HepG2 (cell line): ENCODE results near the gene TLX3.

Source experiments
- HDAC6 ChIP-seq: fragments of 200-600 bp; sonication (generic); IDR thresholded peaks from 2 replicates; pipeline ENCODE4 v1.7.0; 2017; ENCODE audit warnings: mild to moderate bottlenecking, antibody characterized with exemption, low read length, low read depth
- MBNL3 ChIP-seq: fragments of 250-450 bp; sonication (Bioruptor Pico); conservative IDR thresholded peaks from 2 replicates; pipeline ENCODE4 v1.8.0; 2022; ENCODE audit warnings: mild to moderate bottlenecking, inconsistent platforms
- SMAD3 ChIP-seq: sonication (generic); formaldehyde crosslinking; IDR thresholded peaks from 2 replicates; pipeline ENCODE4 v1.4.0; 2020; ENCODE audit warnings: missing genetic modification reagents
- ZNF232 ChIP-seq: sonication (generic); formaldehyde crosslinking; IDR thresholded peaks from 2 replicates; pipeline ENCODE4 v1.4.0; 2020; ENCODE audit warnings: missing genetic modification reagents, borderline replicate concordance
- TF ChIP-seq, protein P1 (sequence below): sonication (generic); formaldehyde crosslinking; IDR thresholded peaks from 2 replicates; pipeline ENCODE4 v1.5.0; 2020; ENCODE audit warnings: mild to moderate bottlenecking, missing genetic modification reagents, borderline replicate concordance
- TF ChIP-seq, protein P2 (sequence below): sonication (generic); formaldehyde crosslinking; IDR thresholded peaks from 2 replicates; pipeline ENCODE4 v1.4.0; 2020; ENCODE audit warnings: missing genetic modification reagents
- TF ChIP-seq, protein P3 (sequence below): sonication (generic); formaldehyde crosslinking; IDR thresholded peaks from 2 replicates; pipeline ENCODE4 v1.8.1; 2023; ENCODE audit warnings: missing genetic modification reagents, inconsistent platforms, borderline replicate concordance

- TF ChIP-seq HDAC6 (no peak), MBNL3 (CRISPR knock-in tag) (no peak), SMAD3 (CRISPR knock-in tag) (no peak), ZNF232 (no peak)
- TF ChIP-seq, protein P1, sequence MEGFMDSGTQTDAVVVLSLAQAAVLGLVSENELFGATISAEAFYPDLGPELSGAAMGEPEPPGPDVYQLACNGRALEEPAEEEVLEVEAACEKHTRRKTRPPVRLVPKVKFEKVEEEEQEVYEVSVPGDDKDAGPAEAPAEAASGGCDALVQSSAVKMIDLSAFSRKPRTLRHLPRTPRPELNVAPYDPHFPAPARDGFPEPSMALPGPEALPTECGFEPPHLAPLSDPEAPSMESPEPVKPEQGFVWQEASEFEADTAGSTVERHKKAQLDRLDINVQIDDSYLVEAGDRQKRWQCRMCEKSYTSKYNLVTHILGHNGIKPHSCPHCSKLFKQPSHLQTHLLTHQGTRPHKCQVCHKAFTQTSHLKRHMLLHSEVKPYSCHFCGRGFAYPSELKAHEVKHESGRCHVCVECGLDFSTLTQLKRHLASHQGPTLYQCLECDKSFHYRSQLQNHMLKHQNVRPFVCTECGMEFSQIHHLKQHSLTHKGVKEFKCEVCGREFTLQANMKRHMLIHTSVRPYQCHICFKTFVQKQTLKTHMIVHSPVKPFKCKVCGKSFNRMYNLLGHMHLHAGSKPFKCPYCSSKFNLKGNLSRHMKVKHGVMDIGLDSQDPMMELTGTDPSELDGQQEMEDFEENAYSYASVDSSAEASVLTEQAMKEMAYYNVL (CRISPR knock-in tag): no peak
- TF ChIP-seq, protein P2, sequence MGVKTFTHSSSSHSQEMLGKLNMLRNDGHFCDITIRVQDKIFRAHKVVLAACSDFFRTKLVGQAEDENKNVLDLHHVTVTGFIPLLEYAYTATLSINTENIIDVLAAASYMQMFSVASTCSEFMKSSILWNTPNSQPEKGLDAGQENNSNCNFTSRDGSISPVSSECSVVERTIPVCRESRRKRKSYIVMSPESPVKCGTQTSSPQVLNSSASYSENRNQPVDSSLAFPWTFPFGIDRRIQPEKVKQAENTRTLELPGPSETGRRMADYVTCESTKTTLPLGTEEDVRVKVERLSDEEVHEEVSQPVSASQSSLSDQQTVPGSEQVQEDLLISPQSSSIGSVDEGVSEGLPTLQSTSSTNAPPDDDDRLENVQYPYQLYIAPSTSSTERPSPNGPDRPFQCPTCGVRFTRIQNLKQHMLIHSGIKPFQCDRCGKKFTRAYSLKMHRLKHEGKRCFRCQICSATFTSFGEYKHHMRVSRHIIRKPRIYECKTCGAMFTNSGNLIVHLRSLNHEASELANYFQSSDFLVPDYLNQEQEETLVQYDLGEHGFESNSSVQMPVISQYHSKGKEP (CRISPR knock-in tag): no peak
- TF ChIP-seq, protein P3, sequence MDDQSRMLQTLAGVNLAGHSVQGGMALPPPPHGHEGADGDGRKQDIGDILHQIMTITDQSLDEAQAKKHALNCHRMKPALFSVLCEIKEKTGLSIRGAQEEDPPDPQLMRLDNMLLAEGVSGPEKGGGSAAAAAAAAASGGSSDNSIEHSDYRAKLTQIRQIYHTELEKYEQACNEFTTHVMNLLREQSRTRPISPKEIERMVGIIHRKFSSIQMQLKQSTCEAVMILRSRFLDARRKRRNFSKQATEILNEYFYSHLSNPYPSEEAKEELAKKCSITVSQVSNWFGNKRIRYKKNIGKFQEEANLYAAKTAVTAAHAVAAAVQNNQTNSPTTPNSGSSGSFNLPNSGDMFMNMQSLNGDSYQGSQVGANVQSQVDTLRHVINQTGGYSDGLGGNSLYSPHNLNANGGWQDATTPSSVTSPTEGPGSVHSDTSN: no peak
Measured at GRCh38 chr5:171285465-171285864, 23.6 kb upstream of the TLX3 start.
